B cell (primary cell): Measurements from ENCODE around the gene HRK. TPM values are rescaled to one million over a fixed set of nuclear protein-coding genes. Genes with fewer than 3 reads are reported as not detected.
A peak's percentile ranks its signal among the peaks of the same experiment; 100 is the strongest.

ENCODE experiments used
- ATAC-seq: fragments of 200-7000 bp; cut with Tn5 transposase; one replicate; pipeline ENCODE4 v1.10.0; 2021; ENCODE audit warnings: low read depth, mild to moderate bottlenecking, moderate number of reproducible peaks, moderate library complexity
- CTCF ChIA-PET: fragments of 350-600 bp; sonication (Branson Sonifier 250); formaldehyde crosslinking; loops from one replicate; lab custom pipeline; 2021; ENCODE audit warnings: antibody characterized with exemption, inconsistent platforms; lab: Charles Lee
- POLR2A ChIA-PET: fragments of 350-600 bp; sonication (Branson Sonifier 250); formaldehyde crosslinking; loops from one replicate; lab custom pipeline; 2021; ENCODE audit warnings: antibody characterized with exemption; lab: Charles Lee
- DNase-seq: peaks from one replicate; pipeline ENCODE4 v3.0.0; 2013
- H2AFZ ChIP-seq: 2 replicates; pipeline ENCODE4 v1.6.1; 2012; ENCODE audit warnings: mild to moderate bottlenecking, low read depth, low read length; ENCODE audit not compliant: insufficient read depth, poor library complexity, severe bottlenecking
- H3K27ac ChIP-seq, 2 donors: 1 replicate in 1 of 2; 2 replicates in 1 of 2; pipeline ENCODE4 v1.5.1; 2012 to 2013; ENCODE audit warnings: low read length in 2 of 2, mild to moderate bottlenecking in 2 of 2, moderate library complexity in 1 of 2
- H3K27me3 ChIP-seq, 4 experiments: fragments of 200-600 bp in 1 of 4; sonication (generic) in 1 of 4; replicated peaks in 1 of 4; 1 replicate in 2 of 4; 2 replicates in 2 of 4; pipeline versions ENCODE4 v1.6.1 to v1.7.0; 2013 to 2016; ENCODE audit warnings: low read length in 3 of 4, mild to moderate bottlenecking in 2 of 4, mixed read lengths in 1 of 4, moderate library complexity in 1 of 4; ENCODE audit not compliant: insufficient read depth in 4 of 4, control insufficient read depth in 3 of 4; ENCODE audit errors: control extremely low read depth in 1 of 4
- H3K36me3 ChIP-seq, 2 experiments: replicated peaks in 1 of 2; 1 replicate in 1 of 2; 2 replicates in 1 of 2; pipeline versions ENCODE4 v1.6.1 to v1.7.1; 2013; ENCODE audit warnings: low read length in 1 of 2; ENCODE audit not compliant: insufficient read depth in 2 of 2, control insufficient read depth in 1 of 2; ENCODE audit errors: control extremely low read depth in 1 of 2, extremely low read depth in 1 of 2
- H3K4me1 ChIP-seq, 2 donors: fragments of 200-600 bp in 1 of 2; sonication (generic) in 1 of 2; 1 replicate in 1 of 2; 2 replicates in 1 of 2; pipeline versions ENCODE4 v1.5.1 to v1.6.1; 2013 to 2017; ENCODE audit warnings: low read length in 2 of 2; ENCODE audit not compliant: control insufficient read depth in 2 of 2, insufficient read depth in 2 of 2
- H3K4me2 ChIP-seq: replicated peaks from 2 replicates; pipeline ENCODE3; 2012; ENCODE audit warnings: mild to moderate bottlenecking, low read depth, low read length; ENCODE audit not compliant: poor library complexity, severe bottlenecking
- H3K4me3 ChIP-seq, 5 experiments: fragments of 200-600 bp in 1 of 5; sonication (generic) in 1 of 5; 1 replicate in 3 of 5; 2 replicates in 2 of 5; pipeline versions ENCODE4 v1.5.1 to v1.7.0; 2011 to 2016; ENCODE audit warnings: low read length in 4 of 5, mild to moderate bottlenecking in 4 of 5, low read depth in 2 of 5, control low read depth in 1 of 5, moderate library complexity in 1 of 5; ENCODE audit not compliant: insufficient read depth in 1 of 5; ENCODE audit errors: control extremely low read depth in 1 of 5, extremely low read depth in 1 of 5
- H3K79me2 ChIP-seq: fragments of 200-600 bp; sonication (generic); one replicate; pipeline ENCODE4 v1.6.0; 2016; ENCODE audit warnings: low read length; ENCODE audit not compliant: control insufficient read depth, insufficient read depth
- H3K9ac ChIP-seq: fragments of 200-600 bp; sonication (generic); 2 replicates; pipeline ENCODE4 v1.6.1; 2017; ENCODE audit warnings: mild to moderate bottlenecking, low read length, moderate library complexity
- H3K9me3 ChIP-seq, 3 donors: one replicate each; pipeline versions ENCODE4 v1.6.1 to v1.7.1; 2013; ENCODE audit warnings: low read length in 2 of 3; ENCODE audit not compliant: control insufficient read depth in 2 of 3, insufficient read depth in 1 of 3; ENCODE audit errors: control extremely low read depth in 1 of 3
- H4K20me1 ChIP-seq: 2 replicates; pipeline ENCODE4 v1.6.0; 2012; ENCODE audit warnings: mild to moderate bottlenecking, low read length; ENCODE audit not compliant: insufficient read depth, control insufficient read depth, poor library complexity, severe bottlenecking
- H3K27ac Mint-ChIP-seq: one replicate; pipeline ENCODE4 v1.8.0; 2021; ENCODE audit warnings: mixed read lengths
- H3K27me3 Mint-ChIP-seq: one replicate; pipeline ENCODE4 v1.8.0; 2021; ENCODE audit warnings: mixed read lengths
- H3K4me1 Mint-ChIP-seq: one replicate; pipeline ENCODE4 v1.8.0; 2021; ENCODE audit warnings: mixed read lengths
- H3K4me3 Mint-ChIP-seq: one replicate; pipeline ENCODE4 v1.8.0; 2021; ENCODE audit warnings: mixed read lengths
- H3K9me3 Mint-ChIP-seq: one replicate; pipeline ENCODE4 v1.8.0; 2022; ENCODE audit warnings: mixed read lengths; ENCODE audit not compliant: insufficient read depth
- CTCF ChIP-seq: fragments of 200-600 bp; IDR thresholded peaks from one replicate; pipeline ENCODE4 v1.8.0; 2022; ENCODE audit warnings: antibody characterized with exemption, mild to moderate bottlenecking
- EZH2 ChIP-seq: IDR thresholded peaks from 2 replicates; pipeline ENCODE4 v1.6.1; 2012; ENCODE audit warnings: borderline replicate concordance, low read depth, mild to moderate bottlenecking, moderate library complexity, low read length; ENCODE audit not compliant: insufficient read depth, poor library complexity, severe bottlenecking
- WGBS: methylation state at CpG from one replicate; pipeline ENCODE4 v1.1.5; 2013; ENCODE audit warnings: missing lambda C conversion rate; ENCODE audit not compliant: insufficient coverage; 5-methylcytosine and 5-hydroxymethylcytosine counted together
- intact Hi-C: fragments of 100-400 bp; cut with micrococcal nuclease; formaldehyde crosslinking; loops from one replicate; pipeline ENCODE4 v1.10.0; 2022
- polyA plus RNA-seq: library from polyadenylated mRNA; depleted of rRNA; stranded (reverse); fragments of >200 nt; gene quantifications from 2 replicates; pipeline ENCODE4 v1.2.3, GENCODE V29; 2012
- total RNA-seq, 2 donors: library from RNA; stranded (reverse); fragments of 120-200 nt in 1 of 2; gene quantifications; 1 replicate in 1 of 2; 2 replicates in 1 of 2; pipeline versions ENCODE4 v1.2.3 to v1.2.4, GENCODE V29; 2013 to 2022

The HRK gene
- total and polyA plus RNA-seq, 2 donors (not counting 1 experiment from before 2014, with no cell fraction given): 1.8 to 45.1 TPM

- Histone ChIP-seq H3K9me3 (no peaks in the 10 kb centered on the region), H3K79me2 (peaks cover 64% of the 10 kb centered on the region), H3K27ac (no peak overlapping the region), H2AFZ (no peak overlapping the region), H4K20me1 (peaks cover 18% of the 10 kb centered on the region), H3K27me3 (no peaks in the 10 kb centered on the region), H3K4me3 (no peak overlapping the region), H3K36me3 (peaks cover 0 to 11% of the 10 kb centered on the region in 2 experiments), H3K4me1 (peaks cover 28 to 29% of the 10 kb centered on the region in 2 donors), H3K4me2 (peak overlapping the region; percentile 9), H3K9ac (no peak overlapping the region)
- H3K4me3 Mint-ChIP-seq: peak overlapping the region; percentile 14
- DNase-seq (peak; percentile 24), ATAC-seq (peak; percentile 47)
- CTCF ChIA-PET: no interaction called here
- H3K27me3 Mint-ChIP-seq: no peaks in the 10 kb centered on the region
- intact Hi-C loops: no loop called here
- POLR2A ChIA-PET: no interaction called here
- H3K27ac Mint-ChIP-seq: no peak overlapping the region
- 69% methylated on average over 5 of the region's 5 CpGs for WGBS
- TF ChIP-seq CTCF (no peak), EZH2 (no peak)
- H3K9me3 Mint-ChIP-seq: no peaks in the 10 kb centered on the region
- peaks cover 46% of the 10 kb centered on the region for H3K4me1 Mint-ChIP-seq
Observed at GRCh38 chr12:116924558-116925453, 43.6 kb upstream of the HRK start.
